Endometrial microvascular endothelial cells (primary cell): ENCODE measurements around the gene KRTAP2-3. TPM values are rescaled to one million over a fixed set of nuclear protein-coding genes. Genes with fewer than 3 reads are reported as not detected.
"Not testable (repeated sequence)": the region's sequence is repeated elsewhere in the genome, so short reads cannot be mapped to it uniquely, and the experiment has no call there.

ENCODE experiments used
- in situ Hi-C: cut with HindIII; loops from 2 replicates; pipeline ENCODE4 v1.10.0; 2017; ENCODE audit warnings: low sequenced_read_pairs, low pct_unique_long_range_greater_than_20kb; ENCODE audit errors: inconsistent ontology term
- total RNA-seq: library from RNA; depleted of rRNA; stranded (reverse); fragments of >200 nt; gene quantifications from one replicate; pipeline ENCODE4 v1.2.3, GENCODE V29; 2015; ENCODE audit errors: inconsistent ontology term

Gene KRTAP2-3
- total RNA-seq, 1 donor from 2014 or later = not detected

GRCh38 chr17:41042953-41043352 lies 17.0 kb downstream of the KRTAP2-3 start:
- in situ Hi-C loops = no loop called here

- in situ Hi-C loops = not testable (repeated sequence)
Measured at GRCh38 chr17:41040783-41041571, 18.9 kb downstream of the KRTAP2-3 start, which contains the start of gene KRTAP1-1. KRTAP1-1 (minus strand) TSS chr17:41041450; CDS start chr17:41041397, 53 bp downstream.

- in situ Hi-C loops = no loop called here
Measured at GRCh38 chr17:41037853-41038350, 22.0 kb downstream of the KRTAP2-3 start.

- in situ Hi-C loops = not testable (repeated sequence)
Measured at GRCh38 chr17:41034346-41034935, 25.5 kb downstream of the KRTAP2-3 start, which contains the start of gene KRTAP1-3. KRTAP1-3 (minus strand) TSS chr17:41034874; CDS start chr17:41034821, 53 bp downstream.

- in situ Hi-C loops = no loop called here
Measured at GRCh38 chr17:41029633-41030245, 30.2 kb downstream of the KRTAP2-3 start, which contains the start of gene KRTAP1-4. KRTAP1-4 (minus strand) TSS chr17:41030195; CDS start chr17:41030078, 117 bp downstream.

GRCh38 chr17:41026715-41027471 lies 33.0 kb downstream of the KRTAP2-3 start, which contains the start of gene KRTAP1-5:
KRTAP1-5 (minus strand) TSS chr17:41027208; CDS start chr17:41027155, 53 bp downstream.
- in situ Hi-C loops = no loop called here

- in situ Hi-C loops = no loop called here
Measured at GRCh38 chr17:41024697-41025096, 35.2 kb downstream of the KRTAP2-3 start.

GRCh38 chr17:41020336-41020735 lies 39.6 kb downstream of the KRTAP2-3 start:
- in situ Hi-C loops = no loop called here

- in situ Hi-C loops = no loop called here
Measured at GRCh38 chr17:41019415-41019814, 40.5 kb downstream of the KRTAP2-3 start.

- in situ Hi-C loops = no loop called here
Measured at GRCh38 chr17:41018541-41018940, 41.4 kb downstream of the KRTAP2-3 start.

GRCh38 chr17:41016578-41017215 lies 43.2 kb downstream of the KRTAP2-3 start:
- in situ Hi-C loops = no loop called here

- in situ Hi-C loops = no loop called here
Measured at GRCh38 chr17:41015454-41015853, 44.5 kb downstream of the KRTAP2-3 start.

GRCh38 chr17:41013606-41014005 lies 46.3 kb downstream of the KRTAP2-3 start:
- in situ Hi-C loops = no loop called here

- in situ Hi-C loops = no loop called here
Measured at GRCh38 chr17:41013181-41013580, 46.7 kb downstream of the KRTAP2-3 start.

- in situ Hi-C loops = no loop called here
Measured at GRCh38 chr17:41012326-41013120, 47.4 kb downstream of the KRTAP2-3 start.

GRCh38 chr17:41010441-41010840 lies 49.5 kb downstream of the KRTAP2-3 start:
- in situ Hi-C loops = no loop called here

- in situ Hi-C loops = no loop called here
Measured at GRCh38 chr17:41009936-41010335, 50.0 kb downstream of the KRTAP2-3 start.
